ENCODE measurements around the gene ARHGEF1.

ARHGEF1 gene

DNA sequence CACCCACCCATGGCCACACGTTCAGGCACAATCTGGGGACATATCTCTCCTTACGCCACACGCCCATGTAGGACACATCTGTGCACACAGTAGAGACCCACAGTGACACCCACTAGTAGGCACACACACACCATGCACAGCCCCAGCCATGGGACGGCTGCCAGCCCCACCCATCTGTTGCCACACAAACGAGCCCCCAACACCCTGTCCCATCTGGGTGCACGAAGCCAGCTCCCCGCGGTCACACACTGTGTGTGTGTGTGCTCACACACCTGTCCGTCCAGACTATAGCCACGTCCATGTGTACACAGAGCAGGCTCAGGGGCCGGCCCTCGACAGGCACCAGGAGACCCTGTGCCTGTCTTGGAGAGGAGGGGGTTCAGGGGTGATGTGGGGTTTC lies 34.7 kb downstream of the ARHGEF1 start:
- DNase-seq (ENCODE audit: insufficient read length) = no peak
- no peak for FAIRE-seq
- TF ChIP-seq POLR2AphosphoS5 (IDR thresholded peaks at IDR 0.05; ENCODE audit: low read depth, low read length) (no peak), POLR2A (IDR thresholded peaks at IDR 0.05; ENCODE audit: low read depth, low read length) (no peak), TAF1 (IDR thresholded peaks at IDR 0.05; ENCODE audit: borderline replicate concordance, low read depth, low read length) (no peak)

DNA sequence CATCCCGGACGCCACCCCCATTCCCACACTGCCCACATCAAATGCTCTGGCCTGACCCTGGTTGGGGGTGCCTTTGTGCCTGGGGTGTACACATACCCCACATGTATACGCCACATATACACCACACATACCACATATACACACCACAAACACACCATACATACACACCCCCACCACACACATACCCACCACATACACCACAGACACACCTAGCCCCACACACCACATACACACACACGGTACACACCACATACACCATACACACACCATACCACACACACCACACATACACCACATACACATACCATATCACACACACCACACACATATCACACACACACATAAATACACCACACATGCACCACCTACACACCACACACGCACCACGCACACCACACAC lies 35.1 kb downstream of the ARHGEF1 start:
- no peak for FAIRE-seq
- no peak for DNase-seq (ENCODE audit: insufficient read length)
- TF ChIP-seq POLR2A (IDR thresholded peaks at IDR 0.05; ENCODE audit: low read depth, low read length) (no peak), POLR2AphosphoS5 (IDR thresholded peaks at IDR 0.05; ENCODE audit: low read depth, low read length) (no peak), TAF1 (IDR thresholded peaks at IDR 0.05; ENCODE audit: borderline replicate concordance, low read depth, low read length) (no peak)

DNA sequence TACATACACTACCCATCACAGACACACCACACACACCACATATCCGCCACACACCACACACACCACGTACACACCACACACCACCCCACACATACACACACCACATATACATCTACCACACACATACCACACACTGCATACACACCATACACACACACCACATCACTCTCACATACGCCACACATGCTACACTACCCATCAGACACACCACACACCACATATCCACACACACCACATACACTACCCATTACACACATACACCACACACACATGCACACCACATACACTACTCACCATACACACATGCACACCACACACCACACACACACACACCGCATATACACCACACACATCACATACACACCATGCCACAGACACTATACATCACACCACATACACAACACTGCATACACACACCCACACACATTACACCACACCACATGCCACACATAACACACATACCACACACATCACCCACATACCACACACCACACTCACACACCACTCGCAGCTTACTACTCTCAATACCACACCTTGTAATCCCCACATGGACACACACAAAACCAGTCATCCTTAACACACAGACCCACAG lies 35.8 kb downstream of the ARHGEF1 start:
- TF ChIP-seq POLR2AphosphoS5 (IDR thresholded peaks at IDR 0.05; ENCODE audit: low read depth, low read length) = no peak
- TF ChIP-seq POLR2A (IDR thresholded peaks at IDR 0.05; ENCODE audit: low read depth, low read length) = no peak
- TF ChIP-seq TAF1 (IDR thresholded peaks at IDR 0.05; ENCODE audit: borderline replicate concordance, low read depth, low read length) = no peak
- FAIRE-seq (no peak), DNase-seq (ENCODE audit: insufficient read length) (no peak)

DNA sequence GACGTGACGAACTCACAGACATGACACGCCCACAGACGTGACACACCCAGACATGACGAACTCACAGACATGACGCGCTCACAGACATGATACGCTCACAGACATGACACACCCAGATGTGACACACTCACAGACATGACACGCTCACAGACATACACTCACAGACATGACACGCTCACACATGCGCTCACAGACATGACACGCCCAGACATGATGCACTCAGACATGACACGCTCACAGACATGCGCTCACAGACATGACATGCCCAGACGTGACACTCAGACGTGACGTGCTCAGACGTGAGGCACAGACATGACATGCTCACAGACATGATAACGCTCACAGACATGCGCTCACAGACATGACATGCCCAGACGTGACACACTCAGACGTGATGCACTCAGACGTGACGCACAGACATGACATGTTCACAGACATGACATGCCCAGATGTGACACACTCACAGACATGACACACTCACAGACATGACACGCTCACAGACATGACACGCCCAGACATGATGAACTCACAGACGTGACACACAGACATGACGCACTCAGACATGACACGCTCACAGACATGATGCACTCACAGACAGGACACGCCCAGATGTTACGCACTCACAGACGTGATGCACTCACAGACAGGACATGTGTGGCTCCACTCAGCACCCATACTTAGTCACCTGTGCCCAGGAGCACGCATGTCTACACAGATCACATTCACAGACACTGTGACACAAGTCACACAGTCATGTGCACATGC lies 37.1 kb downstream of the ARHGEF1 start:
- TF ChIP-seq POLR2AphosphoS5 (IDR thresholded peaks at IDR 0.05; ENCODE audit: low read depth, low read length) (no peak; the same call in 1 of the 2 replicates), TAF1 (IDR thresholded peaks at IDR 0.05; ENCODE audit: borderline replicate concordance, low read depth, low read length) (no peak), POLR2A (IDR thresholded peaks at IDR 0.05; ENCODE audit: low read depth, low read length) (no peak)
- peak; percentile 5 for FAIRE-seq
- no peak for DNase-seq (ENCODE audit: insufficient read length)

DNA sequence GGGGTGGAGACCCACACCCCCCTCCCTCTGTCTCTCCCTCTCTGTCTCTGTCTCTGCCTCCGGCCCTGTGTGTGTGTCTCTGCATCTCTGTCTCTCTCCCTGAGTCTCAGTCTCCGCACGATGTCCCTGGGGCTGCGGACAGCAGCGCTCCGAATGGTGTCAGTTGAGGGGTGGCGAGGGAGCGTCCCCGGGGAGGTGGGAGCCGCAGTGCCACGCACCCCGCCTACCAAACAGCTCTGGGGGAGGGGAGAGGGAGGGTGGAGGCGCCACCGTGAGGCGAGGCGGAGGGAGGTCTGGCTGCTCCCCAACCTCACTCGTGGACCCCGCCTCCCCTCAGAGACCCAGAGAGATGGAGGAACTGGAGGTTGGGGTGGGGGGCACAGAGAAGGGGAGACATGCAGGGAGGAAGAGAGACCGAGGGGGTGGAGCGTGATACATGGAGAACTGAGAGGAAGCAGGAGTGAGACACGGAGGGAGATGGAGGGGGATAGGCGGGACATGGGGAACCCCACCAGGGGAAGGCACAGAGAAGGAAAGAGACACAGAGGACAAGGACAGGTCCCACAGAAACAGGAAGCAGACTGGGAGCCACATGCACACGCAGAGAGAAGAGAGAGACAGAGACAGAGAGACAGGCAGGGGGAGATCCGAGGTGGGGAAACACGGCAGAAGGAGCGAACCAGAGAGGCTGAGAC lies 38.0 kb downstream of the ARHGEF1 start:
- DNase-seq (ENCODE audit: insufficient read length) (no peak), FAIRE-seq (no peak)

DNA sequence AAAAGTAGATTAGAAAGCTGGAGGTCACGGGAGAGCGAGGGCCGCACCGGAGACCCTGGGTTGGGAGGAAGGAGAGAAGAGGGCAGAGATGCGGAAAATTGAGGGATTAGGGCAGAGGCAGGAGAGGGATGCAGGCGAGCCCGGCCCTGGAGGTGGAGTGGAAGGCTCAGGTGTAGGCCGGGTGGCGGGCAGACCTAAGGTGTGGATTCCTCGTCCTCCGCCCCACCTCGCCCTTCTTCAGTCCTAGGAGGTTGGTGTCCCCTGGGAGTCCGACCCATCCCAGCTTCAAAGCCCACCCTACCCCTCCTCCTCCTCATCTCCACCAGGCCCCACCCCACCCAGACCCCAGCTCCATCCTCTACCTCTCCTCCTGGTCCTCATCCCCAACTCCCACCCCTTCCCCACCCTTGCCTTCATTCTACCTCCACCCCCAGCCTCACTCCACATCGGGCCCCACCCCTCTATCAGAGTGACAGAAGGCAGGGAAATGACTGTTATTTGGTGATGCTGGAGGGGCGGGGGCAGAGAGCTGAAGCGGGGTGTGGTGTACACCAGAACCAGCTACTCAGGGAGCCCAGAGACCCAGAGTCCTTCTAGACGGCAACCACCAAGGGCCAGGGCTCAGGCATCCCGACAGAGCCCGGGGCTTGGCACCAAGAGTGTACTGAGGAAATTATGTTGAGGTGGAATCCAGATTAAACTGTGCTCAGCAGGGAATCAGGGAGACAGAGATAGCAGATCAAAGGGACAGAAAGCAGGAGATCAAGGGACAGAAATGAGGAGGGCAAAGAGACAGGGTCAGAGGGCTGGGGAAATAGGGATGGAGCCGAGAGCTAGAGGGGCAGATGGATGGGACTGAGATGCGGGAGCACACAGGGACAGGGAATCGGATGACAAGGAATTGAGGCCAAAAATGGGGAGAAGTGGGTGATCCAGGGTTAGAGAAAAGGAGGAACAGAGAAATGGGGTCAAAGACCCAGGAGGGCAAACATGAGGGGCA lies 38.9 kb downstream of the ARHGEF1 start:
- no peak for FAIRE-seq

More for the DNA sequence above, 38.0 kb downstream of the ARHGEF1 start:
- TF ChIP-seq POLR2A (IDR thresholded peaks at IDR 0.05; ENCODE audit: low read depth, low read length) (no peak), TAF1 (IDR thresholded peaks at IDR 0.05; ENCODE audit: borderline replicate concordance, low read depth, low read length) (no peak), POLR2AphosphoS5 (IDR thresholded peaks at IDR 0.05; ENCODE audit: low read depth, low read length) (no peak)

DNA sequence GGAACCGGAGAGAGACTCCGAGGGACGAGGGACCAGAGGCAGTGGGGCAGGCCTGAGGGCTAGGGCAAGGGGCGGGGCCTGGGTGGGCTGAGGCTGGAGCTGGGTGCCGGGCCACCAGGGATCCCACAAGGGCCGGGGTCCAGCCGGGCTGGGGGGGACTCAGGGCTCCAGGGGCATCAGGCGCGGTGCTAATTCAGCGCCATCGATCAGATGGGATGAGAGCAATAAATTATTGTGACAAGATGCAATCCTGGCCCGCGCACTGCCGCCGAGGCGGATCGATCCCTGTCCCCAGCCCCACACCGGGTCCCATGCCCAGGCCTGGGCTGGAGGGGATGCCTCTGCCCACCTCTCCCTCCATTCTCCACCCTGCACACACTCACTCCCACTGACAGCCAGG lies 39.6 kb downstream of the ARHGEF1 start:
- no peak for DNase-seq (ENCODE audit: insufficient read length)
- no peak for TF ChIP-seq TAF1 (IDR thresholded peaks at IDR 0.05; ENCODE audit: borderline replicate concordance, low read depth, low read length)
- no peak for TF ChIP-seq POLR2A (IDR thresholded peaks at IDR 0.05; ENCODE audit: low read depth, low read length)
- TF ChIP-seq POLR2AphosphoS5 (IDR thresholded peaks at IDR 0.05; ENCODE audit: low read depth, low read length) = no peak
- no peak for FAIRE-seq

More for the DNA sequence above, 38.9 kb downstream of the ARHGEF1 start:
- DNase-seq (ENCODE audit: insufficient read length) = no peak
- TF ChIP-seq TAF1 (IDR thresholded peaks at IDR 0.05; ENCODE audit: borderline replicate concordance, low read depth, low read length) = no peak
- TF ChIP-seq POLR2AphosphoS5 (IDR thresholded peaks at IDR 0.05; ENCODE audit: low read depth, low read length) = no peak
- TF ChIP-seq POLR2A (IDR thresholded peaks at IDR 0.05; ENCODE audit: low read depth, low read length) = no peak

DNA sequence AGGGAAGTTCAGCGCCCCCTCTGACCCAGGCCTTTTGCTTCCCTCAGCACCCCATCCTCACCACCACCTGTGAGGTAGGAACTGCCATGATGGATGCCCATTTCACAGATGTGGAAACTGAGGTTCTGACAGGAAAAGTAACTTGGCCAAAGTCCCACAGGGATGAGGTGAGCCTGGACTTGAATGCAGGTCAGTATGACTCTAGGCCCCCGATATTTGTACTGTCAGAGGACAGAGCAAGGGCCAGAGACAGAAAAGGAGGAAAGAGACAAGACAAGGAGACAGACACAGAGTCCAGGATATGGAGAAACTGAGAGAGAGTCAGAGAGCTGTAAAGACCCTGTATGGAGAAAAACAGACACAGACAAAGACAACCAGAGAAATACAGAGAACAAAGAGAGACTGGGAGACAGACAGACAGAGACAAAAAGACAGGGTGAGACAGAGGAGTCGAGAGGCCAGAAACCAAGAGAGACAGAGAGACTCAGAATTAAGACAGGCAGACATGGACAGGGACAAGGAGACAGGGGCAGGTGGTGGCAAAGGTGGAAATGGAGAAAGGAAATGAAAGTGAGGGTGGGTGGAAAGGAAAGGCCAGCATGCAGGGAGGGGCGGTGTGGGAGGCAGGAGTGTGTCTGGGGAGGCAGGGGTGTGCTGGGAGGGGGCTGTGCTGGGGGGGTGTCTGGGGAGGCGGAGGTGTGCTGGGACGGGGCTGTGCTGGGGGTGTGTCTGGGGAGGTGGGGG lies 40.2 kb downstream of the ARHGEF1 start:
- TF ChIP-seq POLR2AphosphoS5 (IDR thresholded peaks at IDR 0.05; ENCODE audit: low read depth, low read length) = no peak
- TF ChIP-seq TAF1 (IDR thresholded peaks at IDR 0.05; ENCODE audit: borderline replicate concordance, low read depth, low read length) = no peak
- no peak for TF ChIP-seq POLR2A (IDR thresholded peaks at IDR 0.05; ENCODE audit: low read depth, low read length)

DNA sequence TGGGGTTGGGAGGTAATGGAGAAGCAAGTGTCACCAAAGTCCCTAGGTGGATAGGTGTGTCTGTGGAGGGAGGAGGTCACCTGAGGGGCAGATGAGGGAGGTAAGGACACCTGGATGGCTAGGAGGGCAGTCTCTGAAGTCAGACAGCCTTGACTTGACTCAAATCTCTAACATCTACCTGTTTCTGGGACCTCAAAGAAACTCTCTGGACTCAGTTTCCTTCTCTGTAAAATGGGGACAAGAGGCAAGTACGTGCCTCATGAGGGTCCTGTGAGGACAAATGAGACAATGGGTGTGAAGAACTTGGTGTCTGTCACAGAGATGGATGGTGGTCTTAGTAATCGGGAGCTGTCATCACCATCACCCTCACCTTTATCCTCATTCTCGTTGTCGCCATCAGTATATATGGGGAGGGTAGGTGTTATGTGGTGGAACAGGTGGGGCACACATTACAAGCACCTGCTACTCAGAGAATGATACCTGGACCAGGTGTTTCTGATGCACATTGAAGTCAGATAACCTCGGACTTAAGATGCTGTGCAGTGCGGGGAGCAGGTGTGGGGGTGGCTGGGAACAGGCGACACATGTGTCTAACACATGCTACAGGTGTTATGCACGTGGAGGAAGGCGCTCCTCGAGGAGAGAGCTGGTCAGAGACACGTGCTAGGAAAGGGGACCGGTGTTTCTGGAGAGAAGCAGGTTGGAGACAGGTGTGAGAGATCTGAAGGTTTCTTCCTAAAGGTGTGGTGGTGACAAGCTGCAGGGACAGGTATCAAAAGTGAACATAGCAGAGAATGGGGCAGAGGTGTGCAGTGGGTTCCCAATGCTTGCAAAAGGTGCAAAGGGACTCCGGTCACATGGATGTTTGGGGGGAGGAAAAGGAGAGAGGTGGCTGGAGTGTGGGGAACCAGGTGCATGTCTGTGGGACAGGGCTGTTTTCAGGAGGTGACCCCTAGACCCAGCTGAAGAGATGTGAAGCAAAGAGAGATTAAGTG lies 41.5 kb downstream of the ARHGEF1 start:
- DNase-seq (ENCODE audit: insufficient read length) = no peak
- FAIRE-seq = no peak
- no peak for TF ChIP-seq TAF1 (IDR thresholded peaks at IDR 0.05; ENCODE audit: borderline replicate concordance, low read depth, low read length)
- no peak for TF ChIP-seq POLR2AphosphoS5 (IDR thresholded peaks at IDR 0.05; ENCODE audit: low read depth, low read length)
- TF ChIP-seq POLR2A (IDR thresholded peaks at IDR 0.05; ENCODE audit: low read depth, low read length) = no peak

More for the DNA sequence above, 40.2 kb downstream of the ARHGEF1 start:
- FAIRE-seq (no peak), DNase-seq (ENCODE audit: insufficient read length) (no peak)
